Ureter (tissue), 1 donor: ENCODE data around the gene LTA4H. TPM values are rescaled to one million over a fixed set of nuclear protein-coding genes. Genes with fewer than 3 reads are reported as not detected.
"Not testable (repeated sequence)": the region's sequence is repeated elsewhere in the genome, so short reads cannot be mapped to it uniquely, and the experiment has no call there.

Source experiments
- DNase-seq: peaks from one replicate; pipeline ENCODE4 v3.0.0-alpha.2; 2020; ENCODE audit warnings: low spot score
- total RNA-seq: library from RNA; stranded (reverse); gene quantifications from one replicate; pipeline ENCODE4 v1.2.4, GENCODE V29; 2023
- donor health status: DM: yes; HTN: yes; CAD: no.

LTA4H gene
- total RNA-seq, 1 donor from 2014 or later = 64.0 TPM

GRCh38 chr12:95990136-95990535 lies 45.3 kb downstream of the LTA4H start:
- no peak for DNase-seq

GRCh38 chr12:95989504-95990123 lies 45.8 kb downstream of the LTA4H start:
- no peak for DNase-seq

- no peak for DNase-seq
Observed at GRCh38 chr12:95988506-95989275, 46.7 kb downstream of the LTA4H start.

GRCh38 chr12:95986635-95987570 lies 48.5 kb downstream of the LTA4H start:
- no peak for DNase-seq

GRCh38 chr12:95984682-95985081 lies 50.7 kb downstream of the LTA4H start:
- DNase-seq = no peak

GRCh38 chr12:95982602-95983001 lies 52.8 kb downstream of the LTA4H start:
- no peak for DNase-seq

- DNase-seq = no peak
Observed at GRCh38 chr12:95980437-95980836, 55.0 kb downstream of the LTA4H start.

- no peak for DNase-seq
Observed at GRCh38 chr12:95978774-95979173, 56.6 kb downstream of the LTA4H start.

- no peak for DNase-seq
Observed at GRCh38 chr12:95978351-95978750, 57.0 kb downstream of the LTA4H start.

GRCh38 chr12:95977764-95978305 lies 57.6 kb downstream of the LTA4H start:
- DNase-seq = no peak

GRCh38 chr12:95976416-95976832 lies 59.0 kb downstream of the LTA4H start:
- DNase-seq = no peak

- DNase-seq = no peak
Observed at GRCh38 chr12:95975491-95975890, 59.9 kb downstream of the LTA4H start.

- no peak for DNase-seq
Observed at GRCh38 chr12:95974358-95974757, 61.0 kb downstream of the LTA4H start.

GRCh38 chr12:95972832-95973456 lies 62.4 kb downstream of the LTA4H start:
- no peak for DNase-seq

- no peak for DNase-seq
Observed at GRCh38 chr12:95970905-95971304, 64.5 kb downstream of the LTA4H start.

GRCh38 chr12:95969116-95969515 lies 66.3 kb downstream of the LTA4H start:
- DNase-seq = not testable (repeated sequence)

- no peak for DNase-seq
Observed at GRCh38 chr12:95967301-95967700, 68.1 kb downstream of the LTA4H start.

GRCh38 chr12:95966287-95966870 lies 69.0 kb downstream of the LTA4H start:
- no peak for DNase-seq

GRCh38 chr12:95963096-95963495 lies 72.3 kb downstream of the LTA4H start:
- no peak for DNase-seq

- DNase-seq = no peak
Observed at GRCh38 chr12:95962222-95962621, 73.2 kb downstream of the LTA4H start.

GRCh38 chr12:95960241-95960640 lies 75.1 kb downstream of the LTA4H start:
- DNase-seq = no peak
